Loucy (cell line): Measurements from ENCODE around the gene THRAP3.

Experiments used
- H2AFZ ChIP-seq: fragments of 200-600 bp; sonication (generic); 2 replicates; pipeline ENCODE4 v1.6.0; 2016; ENCODE audit warnings: antibody characterized with exemption, mild to moderate bottlenecking, low read length, moderate library complexity
- H3F3A ChIP-seq: fragments of 200-600 bp; 2 replicates; pipeline ENCODE4 v1.6.0; 2016; ENCODE audit warnings: antibody characterized with exemption, low read depth, mild to moderate bottlenecking
- H3K27me3 ChIP-seq: fragments of 200-600 bp; sonication (generic); 2 replicates; pipeline ENCODE4 v1.6.1; 2014; ENCODE audit warnings: low read length, mild to moderate bottlenecking; ENCODE audit not compliant: insufficient read depth, poor library complexity, severe bottlenecking
- H3K36me3 ChIP-seq: fragments of 200-600 bp; sonication (generic); 2 replicates; pipeline ENCODE4 v1.6.1; 2016; ENCODE audit warnings: low read length; ENCODE audit not compliant: insufficient read depth
- H3K4me1 ChIP-seq: fragments of 200-600 bp; sonication (generic); 2 replicates; pipeline ENCODE4 v1.5.1; 2014; ENCODE audit warnings: low read length, mild to moderate bottlenecking; ENCODE audit not compliant: insufficient read depth, poor library complexity, severe bottlenecking
- H3K4me2 ChIP-seq: fragments of 200-600 bp; sonication (generic); 2 replicates; pipeline ENCODE4 v1.6.0; 2014; ENCODE audit warnings: antibody characterized with exemption, low read length, low read depth, mild to moderate bottlenecking; ENCODE audit not compliant: poor library complexity, severe bottlenecking
- H3K4me3 ChIP-seq: fragments of 200-600 bp; sonication (generic); 2 replicates; pipeline ENCODE4 v1.5.1; 2014; ENCODE audit warnings: low read length, mild to moderate bottlenecking, mixed read lengths; ENCODE audit not compliant: poor library complexity, severe bottlenecking
- H3K79me2 ChIP-seq: fragments of 200-600 bp; sonication (generic); 2 replicates; pipeline ENCODE4 v1.6.1; 2014; ENCODE audit warnings: low read length; ENCODE audit not compliant: insufficient read depth
- H3K9ac ChIP-seq: fragments of 200-600 bp; sonication (generic); 2 replicates; pipeline ENCODE4 v1.6.0; 2014; ENCODE audit warnings: mild to moderate bottlenecking, low read depth, low read length, moderate library complexity; ENCODE audit not compliant: poor library complexity, severe bottlenecking
- H3K9me2 ChIP-seq: fragments of 200-600 bp; sonication (generic); replicated peaks from 2 replicates; pipeline ENCODE4 v1.6.1; 2016; ENCODE audit warnings: low read depth, low read length, mixed read lengths
- H3K9me3 ChIP-seq: fragments of 200-600 bp; sonication (generic); 2 replicates; pipeline ENCODE4 v1.6.1; 2014; ENCODE audit warnings: mild to moderate bottlenecking, antibody characterized with exemption, low read length, low read depth; ENCODE audit not compliant: insufficient read depth
- H4K20me1 ChIP-seq: fragments of 200-600 bp; sonication (generic); 2 replicates; pipeline ENCODE4 v1.6.0; 2014; ENCODE audit warnings: antibody characterized with exemption, low read length, mild to moderate bottlenecking; ENCODE audit not compliant: insufficient read depth, poor library complexity, severe bottlenecking
- CTCF ChIP-seq: fragments of 200-600 bp; sonication (generic); conservative IDR thresholded peaks from 2 replicates; pipeline ENCODE4 v1.5.1; 2014; ENCODE audit warnings: mild to moderate bottlenecking, antibody characterized with exemption, low read length
- EZH2phosphoT487 ChIP-seq: fragments of 200-600 bp; IDR thresholded peaks from 2 replicates; pipeline ENCODE4 v1.6.1; 2018; ENCODE audit warnings: antibody characterized with exemption, mild to moderate bottlenecking, moderate library complexity, borderline replicate concordance

THRAP3 gene

DNA sequence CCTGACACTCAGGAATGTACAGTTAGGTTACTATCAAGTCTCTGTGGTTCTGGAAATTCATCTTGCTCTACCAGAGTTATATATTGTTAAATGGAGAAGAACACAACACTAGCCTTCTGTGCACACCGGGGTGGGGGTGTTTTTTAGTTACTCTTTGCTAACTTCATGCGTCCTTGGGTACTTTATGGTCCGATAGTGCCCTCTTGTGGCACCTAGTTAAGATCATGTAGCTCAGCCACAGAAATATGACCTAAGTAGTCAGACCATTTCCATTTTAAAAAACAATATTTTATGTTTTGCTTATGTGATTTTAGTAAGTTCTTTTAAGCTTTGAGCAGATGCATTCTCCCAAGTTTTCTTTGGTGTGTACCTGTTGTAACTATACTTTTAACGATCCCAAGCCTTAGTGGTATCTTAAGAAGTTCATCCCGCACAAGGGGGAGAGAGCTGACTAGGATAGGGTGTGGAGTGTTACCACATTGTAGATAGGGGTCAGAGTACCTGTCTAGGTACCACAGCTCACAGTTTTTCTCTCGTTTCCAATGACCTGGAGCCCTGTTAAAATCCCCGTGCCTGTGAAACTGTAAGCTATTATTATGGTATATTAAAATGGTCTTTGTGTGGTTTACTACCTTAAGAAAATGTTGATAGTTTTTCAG is 61.3 kb downstream of the THRAP3 start:
- no peaks in the 10 kb centered on the region for H3K9me2 ChIP-seq
- H2AFZ ChIP-seq, result no peak overlapping the region
- H3K4me1 ChIP-seq, result no peaks in the 10 kb centered on the region
- no peaks in the 10 kb centered on the region for H3K9me3 ChIP-seq
- H3K4me2 ChIP-seq, result no peak overlapping the region
- no peak overlapping the region for H3K4me3 ChIP-seq
- no peaks in the 10 kb centered on the region for H3F3A ChIP-seq
- TF ChIP-seq CTCF, result peak; percentile 78
- no peak for TF ChIP-seq EZH2phosphoT487
- H4K20me1 ChIP-seq, result peaks cover 13% of the 10 kb centered on the region
- H3K36me3 ChIP-seq, result peaks cover 82% of the 10 kb centered on the region
- H3K9ac ChIP-seq, result no peak overlapping the region
- H3K27me3 ChIP-seq, result no peaks in the 10 kb centered on the region
- H3K79me2 ChIP-seq, result peaks cover 14% of the 10 kb centered on the region; the same call in 1 of the 2 replicates

GRCh38 chr1:36286802-36287201 is 62.6 kb downstream of the THRAP3 start:
- Histone ChIP-seq H3K9me3 (no peaks in the 10 kb centered on the region), H3K4me3 (no peak overlapping the region), H3K36me3 (peaks cover 94% of the 10 kb centered on the region), H3F3A (no peaks in the 10 kb centered on the region), H3K27me3 (no peaks in the 10 kb centered on the region), H4K20me1 (peaks cover 13% of the 10 kb centered on the region), H3K4me2 (no peak overlapping the region), H3K9ac (no peak overlapping the region), H3K4me1 (no peaks in the 10 kb centered on the region), H3K9me2 (no peaks in the 10 kb centered on the region), H2AFZ (no peak overlapping the region), H3K79me2 (peaks cover 9% of the 10 kb centered on the region; the same call in 1 of the 2 replicates)
- TF ChIP-seq CTCF, result no peak
- no peak for TF ChIP-seq EZH2phosphoT487

DNA sequence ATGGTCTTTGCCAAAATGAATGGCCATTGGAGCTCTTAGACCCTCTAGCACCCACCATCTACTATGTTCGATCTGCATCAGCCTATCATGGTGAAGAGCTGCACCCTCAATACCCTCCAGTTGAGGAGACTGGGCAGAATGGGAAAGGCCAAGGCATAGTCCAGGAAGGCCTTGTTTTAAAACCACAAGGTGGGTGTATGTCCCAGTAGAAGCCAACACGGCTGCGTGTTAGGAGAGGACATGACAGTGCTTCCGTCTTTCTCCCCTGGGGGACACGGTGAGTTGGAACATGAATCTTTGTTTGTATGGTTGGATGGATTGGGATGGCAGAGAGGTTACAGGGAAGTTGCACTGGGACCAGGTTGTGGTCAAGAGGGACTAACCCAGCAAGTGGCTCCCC is 63.4 kb downstream of the THRAP3 start:
- Histone ChIP-seq H4K20me1 (peaks cover 13% of the 10 kb centered on the region), H3F3A (no peaks in the 10 kb centered on the region), H2AFZ (no peak overlapping the region), H3K4me1 (no peaks in the 10 kb centered on the region), H3K4me2 (no peak overlapping the region), H3K9me3 (no peaks in the 10 kb centered on the region), H3K36me3 (peaks cover 98% of the 10 kb centered on the region), H3K9me2 (no peaks in the 10 kb centered on the region), H3K79me2 (peaks cover 9% of the 10 kb centered on the region; the same call in 1 of the 2 replicates), H3K27me3 (no peaks in the 10 kb centered on the region), H3K9ac (no peak overlapping the region), H3K4me3 (no peak overlapping the region)
- TF ChIP-seq EZH2phosphoT487, result no peak

DNA sequence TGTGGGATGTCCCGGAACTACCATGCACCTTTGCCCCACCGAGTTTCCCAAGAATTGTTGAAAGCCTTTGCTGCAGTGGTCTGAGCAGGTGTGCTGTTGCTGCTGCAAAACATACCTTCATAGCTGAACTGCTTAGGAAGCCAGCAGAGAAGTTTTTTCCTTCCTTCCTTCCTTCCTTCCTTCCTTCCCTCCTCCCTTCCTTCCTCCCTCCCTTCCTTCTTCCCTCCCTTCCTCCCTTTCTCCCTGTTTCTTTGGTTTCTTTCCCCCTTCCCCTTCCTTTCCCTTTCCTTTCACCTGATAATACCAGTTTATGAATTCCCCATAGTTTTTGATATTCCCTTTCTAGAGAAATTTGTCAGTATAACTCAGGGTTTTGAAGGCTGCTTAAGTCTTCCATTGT is 71.1 kb downstream of the THRAP3 start:
- no peak overlapping the region for H3K4me3 ChIP-seq
- H3K4me2 ChIP-seq, result no peak overlapping the region
- H3K9me3 ChIP-seq, result no peaks in the 10 kb centered on the region
- H3K4me1 ChIP-seq, result no peaks in the 10 kb centered on the region
- no peaks in the 10 kb centered on the region for H3F3A ChIP-seq
- H3K36me3 ChIP-seq, result peaks cover 95% of the 10 kb centered on the region
- H3K27me3 ChIP-seq, result no peaks in the 10 kb centered on the region
- no peak overlapping the region for H3K9ac ChIP-seq
- H3K9me2 ChIP-seq, result no peaks in the 10 kb centered on the region
- H4K20me1 ChIP-seq, result no peaks in the 10 kb centered on the region
- TF ChIP-seq CTCF (no peak), EZH2phosphoT487 (no peak)
- no peak overlapping the region for H2AFZ ChIP-seq
- H3K79me2 ChIP-seq, result no peaks in the 10 kb centered on the region
